Epidermal melanocyte (primary cell): ENCODE data around the gene GALNT10.

ENCODE experiments used
- DNase-seq: peaks from one replicate; pipeline ENCODE4 v3.0.0; 2011; ENCODE audit warnings: low spot score; ENCODE audit not compliant: insufficient read length

The GALNT10 gene

DNA sequence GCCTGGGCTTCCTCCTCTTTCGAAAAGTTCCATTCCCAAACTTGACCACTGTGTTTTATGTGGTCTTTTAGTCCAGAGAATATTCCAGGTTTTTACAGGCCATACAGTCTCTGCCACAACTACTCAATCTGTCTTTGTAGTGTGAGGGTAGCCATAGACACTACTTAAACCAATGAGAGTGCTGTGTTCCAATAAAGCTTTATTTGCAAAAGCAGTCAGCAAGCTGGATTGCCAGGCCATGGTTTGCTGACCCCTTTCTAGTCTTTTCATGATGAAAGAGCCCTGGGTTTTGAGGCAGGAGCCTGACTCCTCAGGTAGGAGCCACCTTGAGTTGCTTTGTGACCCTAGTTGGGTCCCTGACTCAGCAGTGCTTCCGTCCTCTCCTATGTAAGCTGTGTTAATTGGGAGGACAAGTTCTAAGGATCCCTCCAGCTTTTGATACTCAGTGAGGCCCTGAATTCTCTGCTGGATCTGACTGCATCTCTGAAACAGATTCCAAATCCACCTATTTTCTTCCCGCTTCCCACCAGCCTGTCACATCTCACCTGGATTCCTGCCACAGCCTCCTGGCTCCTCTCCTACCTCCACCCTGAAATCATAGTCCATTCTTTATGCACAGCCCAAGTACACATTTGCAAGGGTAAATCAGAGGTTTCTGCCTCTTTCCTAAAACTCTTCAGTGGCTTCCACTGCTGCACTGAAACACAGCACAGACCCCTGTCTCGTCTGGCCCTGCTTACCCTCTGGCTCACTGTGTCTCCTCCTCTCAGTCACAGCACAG lies 13.5 kb downstream of the GALNT10 start:
- no peak for DNase-seq

DNA sequence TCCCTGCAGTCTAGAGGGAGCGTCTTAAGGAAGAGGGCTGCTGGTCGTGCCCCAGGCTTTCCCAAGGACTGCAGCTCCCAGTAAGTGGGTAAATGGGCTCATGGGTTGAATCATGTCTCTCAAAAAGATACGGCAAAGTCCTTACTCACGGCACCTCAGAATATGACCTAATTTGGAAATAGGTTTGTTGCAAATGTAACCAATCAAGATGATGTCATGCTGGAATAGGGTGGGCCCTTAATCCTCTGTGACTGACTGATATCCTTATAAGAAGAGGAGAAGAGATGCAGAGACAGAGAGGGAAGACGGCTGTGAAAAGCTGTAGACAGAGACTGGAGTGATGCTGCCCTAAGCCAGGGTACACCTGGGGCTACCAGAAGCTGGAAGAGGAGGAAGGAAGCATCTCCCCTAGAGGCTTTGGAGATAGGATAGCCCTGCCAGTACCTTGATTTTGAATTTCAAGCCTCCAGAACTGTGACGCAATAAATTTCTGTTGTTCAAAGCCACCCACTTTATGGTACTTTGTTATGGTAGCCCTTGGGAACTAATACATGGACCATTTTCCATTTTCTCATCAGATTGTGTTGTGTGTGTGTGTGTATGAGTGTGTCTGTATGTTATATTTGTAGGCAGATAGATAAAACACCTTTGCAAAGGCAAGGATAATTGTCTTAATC lies 15.0 kb downstream of the GALNT10 start:
- DNase-seq, result no peak

DNA sequence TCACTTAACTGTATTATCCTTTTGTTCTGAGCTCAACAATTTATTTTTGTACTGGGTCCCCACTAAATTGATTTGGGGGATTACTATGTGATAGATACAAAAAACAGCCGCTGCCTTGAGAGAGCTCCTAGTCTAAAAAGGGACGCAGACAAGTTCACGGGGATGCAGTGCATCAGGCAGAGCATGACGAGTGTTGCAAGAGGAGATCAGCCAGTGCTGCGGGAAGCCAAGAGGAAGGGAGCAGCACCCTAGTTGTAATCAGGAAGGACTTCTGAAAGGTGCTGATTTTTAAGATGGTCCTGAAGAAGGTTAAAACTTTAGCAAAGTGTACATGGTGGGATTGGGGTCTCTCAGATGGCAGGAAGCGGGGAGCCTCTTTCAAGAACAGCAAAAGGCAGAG lies 15.8 kb downstream of the GALNT10 start:
- DNase-seq, result no peak

DNA sequence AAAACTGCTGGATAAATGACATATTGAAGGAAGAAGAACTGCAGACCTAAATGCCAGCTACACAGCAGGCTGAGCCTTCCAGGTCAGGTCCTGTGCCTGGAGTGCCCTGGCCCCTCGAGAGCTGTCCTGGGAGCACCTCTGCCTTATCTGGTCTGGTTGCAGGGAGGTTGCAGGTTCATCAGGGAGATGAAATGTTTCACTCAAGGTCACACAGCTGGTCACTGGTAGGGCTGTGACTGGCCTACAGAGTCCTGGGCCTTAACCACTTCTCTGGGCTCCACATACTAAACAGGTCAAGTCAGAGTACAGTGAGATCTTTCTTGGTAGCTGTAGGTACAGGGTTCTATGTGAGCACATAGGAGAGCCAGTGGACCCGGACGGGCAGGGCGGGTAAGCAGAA lies 16.7 kb downstream of the GALNT10 start:
- no peak for DNase-seq

DNA sequence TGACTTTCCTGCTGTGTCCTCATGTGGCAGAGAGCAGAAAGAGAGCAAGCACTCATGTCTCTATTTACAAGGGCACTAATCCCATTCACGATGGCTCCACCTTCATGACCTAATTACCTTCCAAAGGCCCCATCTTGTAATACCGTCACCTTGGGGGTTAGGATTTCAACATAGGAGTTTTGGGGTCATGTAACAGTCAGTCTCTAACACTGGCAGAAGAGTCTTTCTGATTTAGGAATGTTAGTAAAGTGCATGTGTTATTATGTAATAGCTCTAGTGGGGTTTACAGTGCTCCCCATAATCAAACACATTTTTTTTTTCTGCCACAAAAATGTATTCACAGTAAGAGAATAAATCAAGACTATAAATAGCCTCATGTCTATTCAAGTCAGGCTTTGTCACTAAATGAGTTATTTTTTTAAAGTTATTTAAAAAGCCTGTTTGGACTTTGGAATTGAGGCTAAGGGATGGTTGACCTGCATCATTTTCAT lies 19.1 kb downstream of the GALNT10 start:
- DNase-seq, result no peak

DNA sequence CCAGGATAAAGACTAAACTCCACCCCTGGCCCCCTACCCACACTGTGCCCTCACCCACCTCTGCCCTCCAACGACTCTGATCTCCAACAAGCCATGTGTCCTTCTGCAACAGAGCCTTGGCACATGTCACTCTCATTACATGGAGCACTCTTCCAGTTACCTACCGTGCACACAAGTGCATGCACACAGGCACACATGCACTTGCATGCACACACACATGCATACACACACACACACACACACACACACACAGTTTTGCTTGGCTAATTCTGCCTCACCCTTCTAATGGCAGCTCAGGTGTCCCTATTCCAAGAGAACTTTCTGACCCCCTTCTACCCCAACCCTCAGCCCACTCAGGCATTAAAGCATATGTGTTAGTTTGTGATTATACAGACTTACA lies 19.6 kb downstream of the GALNT10 start:
- no peak for DNase-seq

DNA sequence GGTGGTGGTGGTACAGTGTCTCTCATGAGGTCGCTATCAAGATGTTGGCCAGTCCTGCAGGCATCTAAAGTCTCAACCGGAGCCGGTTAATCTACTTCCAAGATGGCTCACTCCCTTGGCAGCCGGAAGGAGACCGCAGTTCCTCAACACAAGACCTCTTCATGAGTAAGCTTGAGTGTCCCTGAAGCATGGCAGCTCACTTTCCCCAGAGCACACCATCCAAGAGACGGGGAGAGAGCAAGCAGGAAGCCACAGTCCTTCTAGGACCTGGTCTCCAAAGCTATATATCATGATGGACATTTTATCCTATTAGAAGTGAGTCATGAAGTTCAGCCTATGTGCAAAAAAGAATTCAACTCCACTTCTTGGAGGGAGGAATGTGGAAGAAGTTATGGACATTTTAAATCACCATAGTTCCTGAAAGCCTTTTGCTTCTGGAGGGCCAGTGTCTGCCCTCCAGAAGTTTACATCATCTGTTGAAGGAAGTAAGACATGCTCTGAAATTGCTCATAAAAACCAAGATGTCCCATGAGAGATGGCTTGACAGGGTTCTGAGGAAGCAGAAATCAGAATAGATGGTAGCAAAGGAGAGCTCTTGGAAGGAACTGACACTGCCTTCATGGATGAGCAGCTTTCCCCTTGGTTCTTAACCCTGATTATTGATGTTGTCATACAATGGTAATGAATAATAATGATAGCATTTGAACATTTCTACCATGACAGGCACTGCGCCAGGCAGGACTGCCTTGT lies 21.3 kb downstream of the GALNT10 start:
- DNase-seq, result no peak

DNA sequence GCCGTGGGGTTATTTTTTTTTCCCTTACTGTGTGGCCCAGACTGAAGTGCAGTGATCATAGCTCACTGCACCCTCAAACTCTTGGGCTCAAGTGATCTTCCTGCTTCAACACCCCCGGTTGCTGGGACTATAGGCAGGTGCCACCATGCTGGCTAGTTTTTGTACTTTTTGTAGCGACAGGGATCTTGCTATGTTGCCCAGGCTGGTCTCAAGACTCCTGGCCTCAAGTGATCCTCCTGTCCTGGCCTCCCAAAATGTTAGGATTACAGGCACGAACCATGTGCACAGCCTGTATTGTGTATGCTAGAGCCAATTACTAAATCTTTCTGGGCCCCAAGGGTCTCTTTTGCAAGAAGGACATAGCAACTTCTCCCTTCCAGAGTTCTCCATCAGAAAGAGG lies 23.1 kb downstream of the GALNT10 start:
- DNase-seq, result no peak

DNA sequence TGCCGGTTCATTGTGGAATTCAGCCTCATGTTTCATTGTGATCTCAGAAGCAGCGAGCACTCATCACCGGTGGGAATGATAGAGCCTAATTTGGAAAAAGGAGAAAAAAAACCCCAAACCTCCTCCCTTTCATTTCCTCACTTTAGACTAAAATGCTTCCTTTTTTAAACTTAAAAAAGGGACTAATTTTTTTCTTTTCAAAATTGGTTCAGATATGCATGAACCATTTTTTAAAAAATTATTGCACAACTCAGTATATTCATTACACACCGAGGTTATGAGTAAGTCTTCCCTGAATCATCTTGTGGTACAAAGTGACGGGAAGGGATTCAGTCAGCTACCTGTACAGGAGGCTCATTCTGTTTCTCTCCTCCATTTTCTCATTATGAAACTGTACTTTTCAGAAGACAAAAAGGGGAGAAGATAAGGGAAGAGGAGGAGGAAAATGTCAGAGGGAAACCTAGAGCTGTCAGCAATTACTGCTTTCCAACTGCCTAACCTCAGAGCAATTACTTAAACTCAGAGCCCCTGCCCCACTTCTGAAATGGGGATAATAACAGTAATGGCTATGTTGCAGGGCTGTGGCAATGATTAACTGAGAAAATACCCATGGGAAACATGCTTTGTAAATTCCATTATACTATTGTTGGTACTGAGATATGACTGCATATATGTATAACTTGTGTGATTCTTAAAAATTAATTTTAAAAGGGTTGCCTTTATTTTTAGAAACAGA lies 24.0 kb downstream of the GALNT10 start:
- no peak for DNase-seq

DNA sequence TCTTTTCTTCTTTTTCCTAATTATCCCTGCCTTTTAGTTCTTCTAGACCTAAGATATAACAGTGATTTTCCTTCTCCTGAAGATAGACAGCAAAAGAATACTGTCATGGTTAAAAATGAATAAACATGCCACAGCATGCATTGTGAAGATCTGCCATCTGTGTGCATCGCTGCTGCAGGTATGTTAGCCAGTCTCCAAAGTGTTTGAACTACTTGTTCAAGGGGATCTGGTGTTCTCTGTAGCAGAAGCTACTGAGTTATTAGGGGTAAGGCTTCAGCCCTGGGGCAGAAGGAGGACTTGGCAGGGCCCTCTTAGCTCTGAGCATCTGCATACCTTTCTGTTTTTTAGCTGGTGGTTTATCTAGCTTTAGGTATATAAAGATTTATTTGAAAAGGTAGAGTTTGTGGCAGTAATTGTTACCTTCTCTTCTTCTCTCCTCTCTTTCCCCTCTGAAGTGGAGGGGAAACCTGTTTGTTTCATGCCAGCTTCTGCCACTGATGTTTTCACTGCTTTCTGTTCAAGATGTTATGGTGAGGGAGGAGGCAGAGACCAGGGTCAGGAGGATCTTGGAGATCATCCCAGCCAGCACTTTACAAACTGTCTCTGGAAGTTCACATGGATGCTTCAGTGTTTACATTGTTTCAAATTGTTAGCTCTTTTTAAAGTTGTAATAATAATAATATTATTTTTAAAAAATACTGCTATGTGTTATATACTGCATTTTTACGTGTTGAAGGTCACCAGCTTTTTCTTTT lies 25.2 kb downstream of the GALNT10 start:
- no peak for DNase-seq

DNA sequence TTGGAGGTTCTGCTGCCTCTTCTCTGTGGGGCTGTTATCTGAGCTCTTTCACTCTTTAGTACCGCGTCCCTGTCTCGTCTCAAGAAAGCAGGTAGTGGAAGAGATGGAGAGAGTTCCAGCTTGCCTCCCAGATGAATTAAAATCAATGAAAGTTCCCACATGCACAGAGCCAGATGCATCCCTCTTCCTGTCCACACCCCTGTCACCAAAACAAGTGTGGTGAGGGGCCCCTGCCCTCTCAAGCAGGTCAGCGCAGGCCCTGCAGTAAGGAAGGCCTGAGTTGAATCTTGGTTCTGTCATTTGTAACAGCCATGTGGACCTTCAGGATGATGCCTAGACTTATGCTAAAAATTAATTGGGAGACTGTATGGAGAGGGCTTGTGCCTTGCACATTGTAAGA lies 26.9 kb downstream of the GALNT10 start:
- no peak for DNase-seq

DNA sequence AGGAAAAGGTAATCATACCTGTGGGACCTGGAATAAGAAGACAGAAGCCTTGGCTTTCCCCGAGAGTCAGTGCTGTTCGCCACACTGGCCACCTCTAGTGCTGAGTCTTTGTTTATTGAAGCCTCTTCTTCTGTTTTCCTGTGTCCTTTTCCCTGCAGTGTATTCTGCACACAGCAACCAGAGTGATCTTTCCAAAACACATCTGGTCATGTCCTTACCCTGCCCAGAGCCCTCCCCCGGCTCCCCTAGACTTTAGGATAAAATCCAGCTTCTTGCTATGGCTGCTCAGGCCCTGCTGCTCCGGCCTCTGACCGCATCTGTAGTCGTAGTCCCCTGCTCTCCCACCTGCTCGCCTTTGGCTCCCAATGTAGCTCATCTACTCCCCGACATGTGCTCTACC lies 28.3 kb downstream of the GALNT10 start:
- DNase-seq, result no peak

DNA sequence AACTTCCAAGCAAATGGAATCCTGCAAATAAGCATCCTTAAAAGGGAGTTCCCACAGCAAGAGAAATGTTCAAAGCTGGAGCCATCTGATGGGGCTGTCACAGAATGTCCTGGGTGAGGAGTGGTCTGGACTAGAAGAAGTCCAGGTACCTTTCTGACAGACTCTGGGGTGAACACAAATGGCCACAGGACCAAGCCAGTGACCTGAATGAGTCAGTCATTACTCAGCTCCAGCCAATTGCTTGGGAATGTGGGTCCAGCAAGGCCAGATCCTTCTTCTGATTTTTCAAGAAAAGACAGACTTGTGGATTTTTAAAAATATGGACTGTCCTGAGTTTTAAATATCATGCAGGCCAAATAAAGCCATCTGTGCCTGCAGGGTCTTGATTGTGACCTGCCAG lies 30.1 kb downstream of the GALNT10 start:
- DNase-seq, result no peak

DNA sequence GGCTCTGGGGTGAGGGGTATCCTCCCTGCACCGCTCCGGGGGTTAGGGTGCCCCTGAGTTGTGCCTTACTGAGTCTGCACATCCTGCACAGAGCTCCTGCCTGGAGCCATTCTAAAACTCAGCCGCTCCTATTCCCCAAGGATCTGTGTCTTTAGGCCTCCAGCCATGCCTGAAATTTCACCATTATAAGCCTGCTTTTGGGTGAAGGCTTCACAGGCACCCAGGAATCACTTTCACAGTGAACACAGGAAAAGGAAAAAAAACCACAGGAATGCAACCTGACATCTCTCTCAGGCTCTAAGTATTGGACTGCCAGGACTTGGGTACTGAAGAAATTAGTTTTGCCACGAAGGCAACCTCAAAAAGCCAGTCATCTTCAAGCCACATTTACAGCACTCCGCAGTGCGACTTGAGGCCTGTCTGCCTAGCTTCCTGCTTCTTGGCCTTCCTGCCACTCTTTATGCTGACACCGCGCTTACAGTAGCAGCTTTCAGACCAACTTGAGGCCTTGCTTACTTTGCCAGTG lies 30.9 kb downstream of the GALNT10 start:
- no peak for DNase-seq

DNA sequence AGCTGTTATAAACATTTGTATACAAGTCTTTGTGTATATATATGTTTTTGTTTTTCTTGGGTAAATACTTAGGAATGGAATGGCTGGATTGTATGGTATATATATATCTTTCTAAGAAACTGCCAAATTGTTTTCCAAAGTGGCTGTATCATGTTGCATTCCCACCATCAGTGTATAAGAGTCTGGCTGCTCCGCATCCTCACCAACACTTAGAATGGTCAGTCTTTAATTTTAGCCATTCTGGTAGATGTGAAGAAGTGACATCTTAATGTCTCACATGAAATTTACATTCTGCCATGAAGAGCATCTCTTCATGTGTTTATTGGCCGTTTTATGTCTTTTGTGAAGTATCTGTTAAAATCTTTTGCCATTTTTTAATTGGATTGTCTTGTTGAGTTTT lies 31.9 kb downstream of the GALNT10 start:
- DNase-seq, result no peak

DNA sequence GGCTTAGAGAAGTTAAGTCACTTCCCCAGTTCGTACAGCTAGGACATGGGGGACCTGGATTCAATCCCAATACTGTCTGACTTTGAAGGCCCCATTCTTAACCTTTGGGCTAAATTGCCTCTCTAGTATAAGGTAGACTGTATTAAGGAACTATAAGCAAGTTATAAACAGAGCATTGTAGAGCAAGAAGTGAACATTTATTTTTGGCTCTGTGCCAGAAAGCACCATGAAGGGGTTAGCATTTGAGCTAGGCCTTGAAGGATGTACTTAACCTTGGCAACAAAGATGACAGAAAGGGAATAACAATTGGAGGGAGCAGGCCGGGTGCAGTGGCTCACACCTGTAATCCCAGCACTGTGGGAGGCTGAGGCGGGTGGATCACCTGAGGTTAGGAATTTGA lies 32.8 kb downstream of the GALNT10 start:
- no peak for DNase-seq

DNA sequence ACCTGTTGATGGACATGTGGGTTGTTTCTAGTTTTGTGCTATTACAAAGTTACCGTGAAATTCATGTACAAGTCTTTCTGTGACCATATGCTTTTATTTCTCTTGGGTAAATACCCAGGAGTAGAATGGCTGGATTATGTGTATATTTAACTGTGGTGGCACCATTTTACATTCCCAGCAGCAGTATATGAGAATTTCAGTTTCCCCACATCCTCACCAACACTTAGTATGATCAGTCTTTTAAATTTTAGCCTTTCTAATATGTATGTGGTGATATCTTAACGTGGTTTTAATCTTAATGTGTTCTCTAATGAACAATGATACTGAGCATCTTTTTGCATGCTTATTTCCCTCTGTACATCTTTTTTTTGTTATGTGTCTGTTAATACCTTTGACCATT lies 36.6 kb downstream of the GALNT10 start:
- no peak for DNase-seq

DNA sequence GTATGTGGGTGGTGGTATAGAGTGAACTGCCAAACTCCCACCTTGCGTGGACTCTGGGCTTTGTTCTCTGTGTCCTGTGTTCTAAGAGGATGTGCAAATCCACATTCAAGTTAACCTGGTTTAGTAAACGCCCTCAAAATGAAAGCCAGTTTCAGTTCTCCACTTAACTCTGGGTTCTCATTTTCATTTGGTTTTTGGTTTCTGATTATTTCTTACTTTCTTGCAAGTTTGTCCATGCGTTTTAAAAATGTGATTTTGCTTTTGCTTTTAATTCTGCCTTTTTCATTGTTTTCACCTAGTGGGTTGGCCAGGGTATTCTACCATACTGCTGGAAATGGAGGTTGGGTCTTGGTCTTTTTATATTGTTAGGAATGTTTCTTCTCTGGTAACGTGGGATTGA lies 38.2 kb downstream of the GALNT10 start:
- DNase-seq, result no peak

DNA sequence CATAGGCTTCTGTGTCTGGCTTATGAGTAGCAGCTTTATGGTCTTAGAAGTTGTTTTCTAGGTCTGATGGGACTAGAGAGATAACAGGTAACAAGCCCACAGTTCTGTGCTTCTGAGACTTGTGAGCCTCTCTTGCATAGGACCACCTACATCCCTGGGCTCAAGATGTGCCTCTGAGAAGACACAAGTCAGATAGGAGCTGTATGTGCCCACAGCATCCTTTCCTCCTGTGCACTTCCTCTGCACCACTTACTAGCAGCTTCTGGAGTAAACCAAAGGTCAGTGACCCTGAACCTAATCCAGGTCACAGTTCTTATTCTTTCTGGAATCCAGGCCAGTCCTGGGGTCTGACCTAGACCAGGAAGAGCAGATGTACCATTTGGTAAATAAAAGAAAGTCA lies 40.0 kb downstream of the GALNT10 start:
- DNase-seq, result no peak

DNA sequence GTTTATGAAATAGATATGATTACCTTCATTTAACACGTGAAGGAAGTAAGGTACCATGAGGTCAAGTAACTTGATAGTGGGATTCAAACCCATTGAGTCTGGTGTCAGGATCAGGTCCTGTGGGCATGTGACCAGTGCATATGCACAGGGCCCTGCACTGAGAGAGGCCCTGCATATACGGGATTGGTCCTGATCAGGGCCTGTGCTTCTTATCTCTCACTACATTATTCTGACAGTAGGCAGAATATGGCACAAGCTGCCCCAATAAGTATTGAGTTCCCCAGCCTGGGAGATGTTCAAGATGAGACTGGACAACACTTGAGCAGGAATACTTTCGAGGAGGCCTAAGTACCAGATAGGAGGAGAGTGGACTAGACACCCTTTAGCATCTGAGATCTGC lies 44.0 kb downstream of the GALNT10 start:
- DNase-seq, result no peak

DNA sequence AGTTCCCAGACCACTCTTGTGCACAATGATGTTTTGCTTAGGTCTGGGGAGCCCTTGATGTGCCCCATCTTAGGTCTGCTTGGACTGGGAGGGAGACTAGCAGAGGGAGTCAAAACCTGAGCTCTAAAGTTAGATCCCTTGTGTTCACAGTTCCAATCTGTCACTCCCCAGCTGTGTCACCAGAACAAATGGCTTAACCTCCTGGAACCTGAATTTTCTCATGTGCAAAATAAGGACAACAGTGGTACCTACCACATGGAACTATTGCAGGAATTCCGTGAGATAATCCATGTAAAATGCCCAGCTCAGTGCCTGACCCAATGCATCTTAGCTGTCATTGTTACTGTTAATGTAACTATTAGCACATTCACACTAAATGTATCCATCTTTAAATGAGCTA lies 45.5 kb downstream of the GALNT10 start:
- no peak for DNase-seq
